ENCODE results near the gene SPTLC1.
A peak's percentile ranks its signal among the peaks of the same experiment; 100 is the strongest.
"Not testable (repeated sequence)": the region's sequence is repeated elsewhere in the genome, so short reads cannot be mapped to it uniquely, and the experiment has no call there.

Gene SPTLC1
- total RNA-seq = 44.7 to 85.3 (median 73.2) reads per million in 9 experiments

GRCh38 chr9:92115071-92115858, at the start of gene SPTLC1:
SPTLC1 (minus strand) TSS chr9:92115413; CDS start chr9:92115370, 43 bp downstream.
- Mint-ChIP-seq H3K27ac (peak within 1 kb of the TSS; percentile 99 to 100), H3K27me3 (no peaks in the 10 kb centered on the region), H3K9me3 (no peaks in the 10 kb centered on the region), H3K4me3 (peak within 1 kb of the TSS; percentile 97), H3K4me1 (ENCODE audit: low read depth in 2 of 2) (peaks cover 23 to 39% of the 10 kb centered on the region in 2 donors), H3K36me3 (ENCODE audit: insufficient read depth) (peaks cover 13% of the 10 kb centered on the region)
- peak; percentile 93 to 96 (median 93) for DNase-seq
- ATAC-seq (replicated peaks) = peak; percentile 97

- H3K27ac Mint-ChIP-seq = no peak overlapping the region
- peaks cover 7 to 19% of the 10 kb centered on the region in 2 donors for H3K9me3 Mint-ChIP-seq
- no peaks in the 10 kb centered on the region for H3K4me1 Mint-ChIP-seq (ENCODE audit: low read depth in 2 of 2)
- DNase-seq (no peak), ATAC-seq (replicated peaks) (no peak)
- peaks cover 23 to 52% of the 10 kb centered on the region in 2 donors for H3K27me3 Mint-ChIP-seq
- H3K36me3 Mint-ChIP-seq (ENCODE audit: insufficient read depth) = no peaks in the 10 kb centered on the region
- no peak overlapping the region for H3K4me3 Mint-ChIP-seq
These were observed 49.8 kb upstream of the SPTLC1 start for GRCh38 chr9:92164975-92165374.

- ATAC-seq (replicated peaks) (no peak), DNase-seq (no peak)
- Mint-ChIP-seq H3K36me3 (ENCODE audit: insufficient read depth) (no peaks in the 10 kb centered on the region), H3K4me1 (ENCODE audit: low read depth in 2 of 2) (no peaks in the 10 kb centered on the region), H3K4me3 (no peak overlapping the region), H3K27ac (no peak overlapping the region), H3K27me3 (peaks cover 23 to 54% of the 10 kb centered on the region in 2 donors), H3K9me3 (peaks cover 7 to 19% of the 10 kb centered on the region in 2 donors)
These were observed 49.3 kb upstream of the SPTLC1 start for GRCh38 chr9:92164490-92164889.

GRCh38 chr9:92163276-92163675, 48.1 kb upstream of the SPTLC1 start:
- H3K4me3 Mint-ChIP-seq = no peak overlapping the region
- peaks cover 35 to 66% of the 10 kb centered on the region in 2 donors for H3K27me3 Mint-ChIP-seq
- no peak overlapping the region for H3K27ac Mint-ChIP-seq
- peaks cover 7 to 19% of the 10 kb centered on the region in 2 donors for H3K9me3 Mint-ChIP-seq
- H3K4me1 Mint-ChIP-seq (ENCODE audit: low read depth in 2 of 2) = no peaks in the 10 kb centered on the region
- DNase-seq (no peak), ATAC-seq (replicated peaks) (no peak)
- H3K36me3 Mint-ChIP-seq (ENCODE audit: insufficient read depth) = no peaks in the 10 kb centered on the region

- H3K4me3 Mint-ChIP-seq = no peak overlapping the region
- DNase-seq = no peak
- peaks cover 46 to 79% of the 10 kb centered on the region in 2 donors for H3K27me3 Mint-ChIP-seq
- ATAC-seq (replicated peaks) = no peak
- no peaks in the 10 kb centered on the region for H3K4me1 Mint-ChIP-seq (ENCODE audit: low read depth in 2 of 2)
- H3K9me3 Mint-ChIP-seq = peaks cover 7 to 18% of the 10 kb centered on the region in 2 donors
- no peaks in the 10 kb centered on the region for H3K36me3 Mint-ChIP-seq (ENCODE audit: insufficient read depth)
- H3K27ac Mint-ChIP-seq = no peak overlapping the region
These were observed 45.6 kb upstream of the SPTLC1 start for GRCh38 chr9:92160786-92161185.

GRCh38 chr9:92159058-92159457, 43.8 kb upstream of the SPTLC1 start:
- Mint-ChIP-seq H3K4me3 (no peak overlapping the region), H3K27me3 (peaks cover 38 to 61% of the 10 kb centered on the region in 2 donors), H3K4me1 (ENCODE audit: low read depth in 2 of 2) (no peaks in the 10 kb centered on the region), H3K9me3 (peaks cover 0 to 1% of the 10 kb centered on the region in 2 donors), H3K36me3 (ENCODE audit: insufficient read depth) (no peaks in the 10 kb centered on the region), H3K27ac (no peak overlapping the region)
- no peak for DNase-seq
- no peak for ATAC-seq (replicated peaks)

- H3K36me3 Mint-ChIP-seq (ENCODE audit: insufficient read depth) = no peaks in the 10 kb centered on the region
- no peaks in the 10 kb centered on the region for H3K4me1 Mint-ChIP-seq (ENCODE audit: low read depth in 2 of 2)
- H3K27me3 Mint-ChIP-seq = peaks cover 38 to 52% of the 10 kb centered on the region in 2 donors
- H3K9me3 Mint-ChIP-seq = no peaks in the 10 kb centered on the region
- no peak for DNase-seq
- no peak overlapping the region for H3K4me3 Mint-ChIP-seq
- no peak for ATAC-seq (replicated peaks)
- H3K27ac Mint-ChIP-seq = no peak overlapping the region
These were observed 42.9 kb upstream of the SPTLC1 start for GRCh38 chr9:92158097-92158601.

GRCh38 chr9:92155736-92156135, 40.5 kb upstream of the SPTLC1 start:
- H3K9me3 Mint-ChIP-seq; H3K27ac Mint-ChIP-seq; H3K4me1 Mint-ChIP-seq (ENCODE audit: low read depth in 2 of 2); ATAC-seq (replicated peaks); H3K4me3 Mint-ChIP-seq; DNase-seq; H3K36me3 Mint-ChIP-seq (ENCODE audit: insufficient read depth): not testable (repeated sequence)
- peaks cover 29 to 39% of the 10 kb centered on the region in 2 donors for H3K27me3 Mint-ChIP-seq

GRCh38 chr9:92155221-92155620, 40.0 kb upstream of the SPTLC1 start:
- peaks cover 25 to 37% of the 10 kb centered on the region in 2 donors for H3K27me3 Mint-ChIP-seq

GRCh38 chr9:92153466-92154415, 38.5 kb upstream of the SPTLC1 start:
- ATAC-seq (replicated peaks); H3K9me3 Mint-ChIP-seq; H3K4me1 Mint-ChIP-seq (ENCODE audit: low read depth in 2 of 2); H3K27ac Mint-ChIP-seq; H3K36me3 Mint-ChIP-seq (ENCODE audit: insufficient read depth); H3K4me3 Mint-ChIP-seq; DNase-seq: not testable (repeated sequence)
- peaks cover 16 to 33% of the 10 kb centered on the region in 2 donors for H3K27me3 Mint-ChIP-seq

More at GRCh38 chr9:92155221-92155620, 40.0 kb upstream of the SPTLC1 start:
- ATAC-seq (replicated peaks) (no peak), DNase-seq (no peak)
- Mint-ChIP-seq H3K27ac (no peak overlapping the region), H3K9me3 (no peaks in the 10 kb centered on the region), H3K36me3 (ENCODE audit: insufficient read depth) (no peaks in the 10 kb centered on the region), H3K4me1 (ENCODE audit: low read depth in 2 of 2) (no peaks in the 10 kb centered on the region), H3K4me3 (no peak overlapping the region)

- Mint-ChIP-seq H3K4me1 (ENCODE audit: low read depth in 2 of 2) (peaks cover 0 to 4% of the 10 kb centered on the region in 2 donors), H3K4me3 (no peak overlapping the region), H3K27ac (no peak overlapping the region), H3K36me3 (ENCODE audit: insufficient read depth) (no peaks in the 10 kb centered on the region), H3K9me3 (no peaks in the 10 kb centered on the region), H3K27me3 (peaks cover 8 to 26% of the 10 kb centered on the region in 2 donors)
- ATAC-seq (replicated peaks) (no peak), DNase-seq (no peak)
These were observed 36.6 kb upstream of the SPTLC1 start for GRCh38 chr9:92151691-92152393.

GRCh38 chr9:92150501-92151470, 35.6 kb upstream of the SPTLC1 start:
- H3K36me3 Mint-ChIP-seq (ENCODE audit: insufficient read depth); H3K4me3 Mint-ChIP-seq; H3K9me3 Mint-ChIP-seq; H3K27ac Mint-ChIP-seq; ATAC-seq (replicated peaks); DNase-seq; H3K4me1 Mint-ChIP-seq (ENCODE audit: low read depth in 2 of 2): not testable (repeated sequence)
- H3K27me3 Mint-ChIP-seq = peaks cover 16 to 36% of the 10 kb centered on the region in 2 donors
